Medulla oblongata (tissue), 1 donor: ENCODE data around the gene LRP1B.

Source experiments
- DNase-seq: peaks from one replicate; pipeline ENCODE4 v3.0.0-alpha.2; 2015; ENCODE audit errors: extremely low spot score

The LRP1B gene

DNA sequence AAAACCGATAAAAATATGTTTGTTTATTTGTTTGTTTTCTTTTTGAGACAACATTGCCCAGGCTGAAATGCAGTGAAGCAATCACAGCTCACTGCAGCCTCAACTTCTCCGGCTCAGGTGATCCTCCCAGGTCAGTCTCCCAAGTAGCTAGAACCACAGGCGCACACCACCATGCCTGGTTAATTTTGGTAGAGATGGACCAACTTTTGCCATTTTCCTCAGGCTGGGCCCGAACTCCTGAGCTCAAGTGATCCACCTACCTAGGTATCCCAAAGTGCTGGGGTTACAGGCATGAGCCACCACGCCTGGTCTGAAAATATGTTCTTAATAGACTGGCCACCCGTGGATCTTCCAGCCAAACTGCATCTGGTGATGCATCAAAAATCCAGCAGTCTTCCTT lies 1867.9 kb downstream of the LRP1B start:
- no peak for DNase-seq

GRCh38 chr2:140257692-140258300 lies 1873.0 kb downstream of the LRP1B start:
- DNase-seq = no peak

DNA sequence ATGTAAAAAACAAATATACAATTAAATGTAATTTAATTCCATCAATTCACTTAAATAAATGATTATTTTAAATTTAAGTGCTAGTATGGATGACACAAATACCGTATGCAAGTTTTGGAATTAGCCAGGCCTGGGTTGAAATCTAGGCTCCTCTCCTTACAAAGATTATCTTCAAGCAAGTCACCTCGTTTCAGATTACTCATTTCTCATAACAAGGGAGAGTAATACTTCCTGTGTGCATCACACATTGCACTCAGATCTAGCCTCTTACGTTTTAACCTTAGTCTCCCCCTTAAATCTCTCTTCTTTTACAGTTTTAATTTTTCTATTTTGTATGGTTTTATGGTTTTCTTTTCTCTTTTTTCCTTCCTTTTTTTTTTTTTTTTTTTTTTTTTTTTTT lies 1874.7 kb downstream of the LRP1B start:
- DNase-seq = no peak

DNA sequence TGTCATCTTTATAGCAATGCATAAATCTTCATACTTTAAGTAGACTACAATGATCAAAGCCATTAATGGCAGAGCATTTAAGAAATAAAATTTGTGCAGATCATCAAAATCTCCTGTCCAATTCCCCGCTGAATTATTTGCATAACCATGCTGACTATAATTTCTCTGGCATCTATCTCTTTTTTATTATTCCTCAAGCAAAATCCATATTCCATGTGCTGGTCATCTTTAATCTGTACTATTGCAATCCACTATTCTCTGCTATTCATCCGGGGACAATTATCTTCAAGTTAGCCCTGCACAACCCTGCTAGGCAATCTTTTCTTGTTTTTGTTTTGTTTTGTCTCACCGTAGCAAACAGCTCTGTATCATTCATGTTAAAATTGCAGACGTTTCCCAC lies 1881.0 kb downstream of the LRP1B start:
- DNase-seq = no peak

DNA sequence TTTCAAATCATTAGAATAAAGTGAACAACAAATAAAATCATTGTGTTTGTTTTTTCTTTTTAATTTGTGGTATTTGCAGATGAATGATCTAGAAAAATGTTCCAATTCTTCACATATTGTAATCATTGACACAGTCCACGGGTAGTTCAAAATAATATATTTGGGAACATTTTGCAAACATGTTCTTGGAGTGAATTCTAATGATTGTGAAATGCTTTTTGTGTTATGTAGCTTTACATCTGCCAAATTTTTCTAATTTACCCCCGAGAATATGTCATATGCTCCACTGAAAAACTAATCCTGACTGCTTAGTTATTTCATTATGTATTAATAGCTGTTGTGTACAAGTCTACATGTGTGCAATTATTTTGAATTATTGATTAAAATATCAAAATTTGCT lies 1882.2 kb downstream of the LRP1B start:
- no peak for DNase-seq

DNA sequence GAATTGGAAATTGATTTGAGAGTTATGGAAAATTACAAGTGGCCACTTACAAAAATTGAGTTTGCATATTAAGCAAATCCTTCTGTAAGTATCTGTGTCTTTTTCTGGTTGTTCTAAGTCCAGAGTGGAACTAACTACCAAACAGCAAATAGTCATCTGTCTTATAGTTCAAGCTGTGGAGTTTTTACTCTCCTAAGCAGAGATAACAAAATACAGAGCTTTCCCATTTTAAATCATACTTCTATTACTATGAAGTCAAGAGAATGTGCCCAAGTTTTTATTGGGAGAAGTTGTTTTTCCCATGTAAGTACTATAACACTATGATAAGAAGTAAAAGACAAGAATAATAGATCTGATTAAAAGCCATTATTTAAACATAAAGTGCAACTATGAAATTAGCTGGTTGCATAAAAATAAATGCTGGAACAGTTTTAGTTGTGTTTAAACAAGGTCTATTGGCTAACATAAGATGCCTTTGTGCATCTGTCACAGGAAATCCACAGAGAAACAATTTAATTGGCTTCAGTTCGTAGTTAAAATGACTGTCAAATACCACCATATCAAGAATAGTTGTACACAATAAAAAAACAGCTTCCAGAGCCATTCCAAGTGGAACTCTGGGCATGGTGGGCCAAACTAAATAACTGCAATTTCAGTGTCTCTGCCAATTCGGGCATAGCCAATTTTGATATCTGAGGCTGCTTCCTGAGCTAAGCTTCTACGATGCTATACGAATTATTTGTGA lies 1883.2 kb downstream of the LRP1B start:
- DNase-seq = no peak

- DNase-seq = no peak
Measured at GRCh38 chr2:140246957-140247356, 1883.9 kb downstream of the LRP1B start.

DNA sequence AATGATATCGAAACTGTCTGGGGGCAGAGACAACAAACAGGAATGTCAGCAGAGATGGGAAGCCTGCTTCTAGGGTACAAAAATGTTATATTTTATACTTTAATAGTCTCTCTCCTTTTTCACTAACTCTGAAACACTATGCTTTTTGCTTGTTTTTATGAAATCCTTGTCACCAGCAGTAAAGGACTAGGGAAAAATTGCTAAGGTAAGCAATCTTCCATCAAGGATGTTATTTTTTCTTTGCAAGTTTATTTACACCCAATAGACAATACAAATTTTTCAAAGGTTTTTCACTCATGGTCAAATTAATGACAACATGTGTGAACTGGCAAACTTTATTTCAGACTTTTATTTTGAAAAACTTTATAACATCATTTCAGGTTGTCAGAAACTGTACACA lies 1884.8 kb downstream of the LRP1B start:
- DNase-seq = no peak

DNA sequence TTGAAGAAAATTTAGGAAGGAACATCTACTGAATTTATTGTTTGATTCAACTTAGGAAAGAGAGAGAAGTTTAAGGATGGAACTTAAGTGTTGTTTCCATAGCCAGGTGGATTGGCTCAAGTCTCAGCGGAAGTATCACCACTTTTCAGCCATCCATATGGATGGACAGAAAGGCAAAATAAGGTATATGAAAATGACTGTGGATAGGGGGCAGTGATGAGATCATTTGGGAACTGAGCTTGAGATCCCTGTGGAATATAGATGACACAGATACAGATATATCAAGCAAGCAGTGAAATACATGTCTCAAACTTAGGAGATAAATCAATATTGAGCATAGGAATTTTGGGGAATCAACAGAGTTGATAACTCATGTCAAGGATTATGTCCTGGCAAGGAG lies 1887.9 kb downstream of the LRP1B start:
- DNase-seq = no peak

DNA sequence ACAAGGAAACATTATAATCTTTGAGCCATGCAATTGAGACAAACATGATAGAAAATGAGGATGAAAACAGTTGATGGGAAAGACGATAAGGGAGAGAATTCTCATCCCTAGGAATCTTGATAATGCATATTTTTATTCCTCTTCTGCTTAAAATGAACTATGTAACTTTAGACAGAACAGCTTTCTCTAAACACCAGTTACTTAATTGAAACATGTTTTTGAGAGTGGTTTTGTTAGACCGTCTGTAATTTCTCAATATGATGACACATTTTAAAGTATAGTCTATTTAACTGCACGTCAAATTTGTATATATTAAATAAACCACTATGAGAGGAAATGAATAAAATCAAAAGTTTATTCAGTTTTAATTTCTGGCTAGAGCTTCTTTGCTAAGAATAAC lies 1896.7 kb downstream of the LRP1B start:
- no peak for DNase-seq

DNA sequence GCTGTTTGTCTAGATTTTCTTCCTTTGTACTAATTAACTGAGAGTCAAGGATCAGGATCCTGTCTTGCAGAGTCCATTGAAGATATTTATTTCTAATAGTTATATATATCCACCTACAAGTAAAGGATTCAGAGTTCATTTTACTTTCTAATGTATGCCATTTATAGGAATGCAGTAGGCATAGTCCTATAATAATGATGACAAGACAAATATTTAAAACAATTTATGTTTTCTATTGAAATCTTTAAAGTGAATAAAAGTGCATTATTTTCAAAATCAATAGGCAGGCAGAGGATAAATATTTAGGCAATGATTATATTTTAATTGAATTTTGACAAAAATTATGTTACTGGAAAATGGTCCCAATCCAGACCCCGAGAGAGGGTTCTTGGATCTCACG lies 1919.9 kb downstream of the LRP1B start:
- no peak for DNase-seq

- no peak for DNase-seq
Measured at GRCh38 chr2:140205093-140205492, 1925.7 kb downstream of the LRP1B start.

GRCh38 chr2:140203347-140203746 lies 1927.5 kb downstream of the LRP1B start:
- no peak for DNase-seq

GRCh38 chr2:140201572-140201971 lies 1929.2 kb downstream of the LRP1B start:
- no peak for DNase-seq

GRCh38 chr2:140200764-140201163 lies 1930.1 kb downstream of the LRP1B start:
- DNase-seq = no peak

DNA sequence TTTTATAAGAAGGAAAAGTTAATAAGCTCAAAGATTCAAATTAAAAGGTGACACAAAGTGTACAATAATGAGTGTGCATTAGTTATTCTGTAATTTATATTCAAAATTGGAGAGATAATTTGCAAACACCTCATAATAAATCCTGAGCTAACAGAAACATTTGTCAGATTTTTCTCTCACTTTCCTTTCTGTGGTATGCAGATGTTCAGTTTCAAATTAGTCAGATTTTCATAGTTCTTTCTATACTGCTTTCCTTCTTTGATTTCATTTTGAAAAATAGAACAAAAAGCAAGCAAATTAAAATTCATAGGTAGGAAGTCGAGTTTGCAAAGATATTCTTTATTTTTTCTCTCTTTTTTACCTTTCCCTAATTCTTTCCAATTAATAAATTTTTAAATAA lies 1930.5 kb downstream of the LRP1B start:
- no peak for DNase-seq

- no peak for DNase-seq
Measured at GRCh38 chr2:140199312-140199711, 1931.5 kb downstream of the LRP1B start.

DNA sequence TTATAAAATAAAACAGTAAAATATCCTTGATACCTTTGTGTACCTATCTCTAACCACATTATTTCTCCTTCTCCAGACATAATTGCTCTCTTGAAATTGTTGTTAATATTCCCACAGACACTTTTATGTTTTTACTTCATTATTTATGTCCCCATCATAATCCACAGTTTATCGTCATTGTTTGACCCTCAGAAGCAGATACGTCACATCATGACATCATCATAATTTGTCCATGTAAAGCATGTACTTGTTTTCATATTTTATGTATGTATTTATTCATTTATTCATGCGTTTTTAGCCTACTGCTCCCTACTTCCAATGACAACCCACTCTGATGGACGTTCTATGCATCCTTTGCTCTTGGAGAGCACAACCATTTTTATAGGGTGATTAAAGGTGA lies 1943.7 kb downstream of the LRP1B start:
- no peak for DNase-seq

- no peak for DNase-seq
Measured at GRCh38 chr2:140186313-140186712, 1944.5 kb downstream of the LRP1B start.

DNA sequence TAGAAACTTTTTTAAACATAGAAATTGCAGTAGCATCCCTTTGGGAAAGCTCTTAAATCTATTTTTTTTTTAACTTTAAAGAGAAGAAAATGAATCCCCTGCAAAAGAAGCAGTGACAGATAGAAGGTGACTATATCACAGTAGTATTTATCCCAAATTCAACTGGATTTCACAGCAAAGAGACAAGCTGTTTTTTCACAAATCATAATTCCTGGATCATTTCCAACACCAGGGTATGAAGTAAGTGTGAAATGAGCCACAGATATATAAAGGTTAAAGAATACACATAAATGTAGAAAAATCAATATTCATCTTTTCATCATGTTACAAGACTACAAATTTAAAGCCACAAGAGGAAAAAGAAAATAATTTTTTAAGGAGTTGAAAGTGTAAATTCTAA lies 1945.7 kb downstream of the LRP1B start:
- DNase-seq = no peak

- no peak for DNase-seq
Measured at GRCh38 chr2:140183056-140183765, 1947.6 kb downstream of the LRP1B start.
